Measurements from ENCODE around the gene SPTBN2.

SPTBN2 gene

DNA sequence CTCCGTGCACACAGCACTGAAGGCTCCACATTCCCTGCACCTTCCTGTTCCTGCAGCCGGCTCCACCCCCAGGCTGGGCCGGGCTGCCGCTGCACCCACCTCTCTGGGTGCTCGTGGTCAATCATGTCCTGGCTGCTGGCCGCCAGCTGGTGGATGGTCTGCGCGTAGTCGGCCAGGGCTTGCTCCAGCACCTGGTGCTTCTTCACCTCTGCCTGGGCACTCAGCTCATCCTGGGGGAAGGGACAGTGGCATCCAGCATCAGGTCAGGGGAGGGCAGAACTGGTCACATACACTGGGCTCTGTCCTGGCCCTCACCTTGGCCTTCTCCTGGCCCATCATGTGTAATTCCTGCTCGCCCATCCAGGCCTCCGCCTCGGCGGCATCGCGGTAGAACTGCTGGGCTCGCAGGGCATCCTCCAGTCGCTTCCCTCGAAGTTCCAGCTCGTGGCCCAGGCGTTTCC, 36.1 kb downstream of the SPTBN2 start:
- no peak overlapping the region for H3K4me3 ChIP-seq (ENCODE audit: insufficient read depth, low read length, poor library complexity, severe bottlenecking)
- H3K9me3 ChIP-seq (ENCODE audit: insufficient read depth, low read length) = no peaks in the 10 kb centered on the region
- no peak overlapping the region for H3K27ac ChIP-seq (ENCODE audit: low read depth, low read length)
- H3K79me2 ChIP-seq (ENCODE audit: insufficient read depth, low read length) = no peaks in the 10 kb centered on the region
- H3K9ac ChIP-seq (ENCODE audit: low read length) = no peak overlapping the region
- no peaks in the 10 kb centered on the region for H4K20me1 ChIP-seq (ENCODE audit: low read depth, low read length)
- no peaks in the 10 kb centered on the region for H3K27me3 ChIP-seq (ENCODE audit: low read length)
- TF ChIP-seq EZH2phosphoT487 (conservative IDR thresholded peaks at IDR 0.05; ENCODE audit: low read length) = no peak
- TF ChIP-seq, protein P1, sequence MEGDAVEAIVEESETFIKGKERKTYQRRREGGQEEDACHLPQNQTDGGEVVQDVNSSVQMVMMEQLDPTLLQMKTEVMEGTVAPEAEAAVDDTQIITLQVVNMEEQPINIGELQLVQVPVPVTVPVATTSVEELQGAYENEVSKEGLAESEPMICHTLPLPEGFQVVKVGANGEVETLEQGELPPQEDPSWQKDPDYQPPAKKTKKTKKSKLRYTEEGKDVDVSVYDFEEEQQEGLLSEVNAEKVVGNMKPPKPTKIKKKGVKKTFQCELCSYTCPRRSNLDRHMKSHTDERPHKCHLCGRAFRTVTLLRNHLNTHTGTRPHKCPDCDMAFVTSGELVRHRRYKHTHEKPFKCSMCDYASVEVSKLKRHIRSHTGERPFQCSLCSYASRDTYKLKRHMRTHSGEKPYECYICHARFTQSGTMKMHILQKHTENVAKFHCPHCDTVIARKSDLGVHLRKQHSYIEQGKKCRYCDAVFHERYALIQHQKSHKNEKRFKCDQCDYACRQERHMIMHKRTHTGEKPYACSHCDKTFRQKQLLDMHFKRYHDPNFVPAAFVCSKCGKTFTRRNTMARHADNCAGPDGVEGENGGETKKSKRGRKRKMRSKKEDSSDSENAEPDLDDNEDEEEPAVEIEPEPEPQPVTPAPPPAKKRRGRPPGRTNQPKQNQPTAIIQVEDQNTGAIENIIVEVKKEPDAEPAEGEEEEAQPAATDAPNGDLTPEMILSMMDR (IDR thresholded peaks at IDR 0.05; ENCODE audit: insufficient read depth, low read length, poor library complexity, severe bottlenecking) = no peak
- H3K36me3 ChIP-seq (ENCODE audit: low read length) = no peaks in the 10 kb centered on the region
- no peak overlapping the region for H2AFZ ChIP-seq (ENCODE audit: low read depth, low read length, severe bottlenecking)
- H3K9me2 ChIP-seq (replicated peaks; ENCODE audit: insufficient read depth, low read length) = no peaks in the 10 kb centered on the region
- no peaks in the 10 kb centered on the region for H3F3A ChIP-seq (ENCODE audit: insufficient read depth)
- H3K4me2 ChIP-seq (ENCODE audit: low read depth, low read length, poor library complexity, severe bottlenecking) = no peak overlapping the region

DNA sequence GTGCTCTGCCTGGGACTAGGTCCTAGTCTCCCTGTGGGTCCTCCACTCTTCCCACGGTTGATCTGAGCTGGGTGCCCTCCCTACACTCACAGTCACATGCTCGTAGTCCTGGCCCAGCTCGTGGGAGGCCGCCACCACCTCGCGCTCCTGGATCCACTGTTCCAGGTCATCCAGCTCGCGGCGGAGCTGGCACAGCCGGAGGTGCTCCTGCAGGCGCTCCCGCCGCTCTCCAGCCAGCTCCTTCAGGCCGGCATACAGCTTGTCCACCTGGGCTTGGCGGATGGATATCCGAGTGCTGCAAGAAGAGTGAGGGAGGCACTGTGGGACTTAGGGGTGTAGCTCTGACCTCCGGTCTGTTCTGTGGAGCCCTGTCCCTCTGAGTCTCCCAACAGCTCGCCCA, 36.6 kb downstream of the SPTBN2 start:
- Histone ChIP-seq H3K27me3 (ENCODE audit: low read length) (no peaks in the 10 kb centered on the region), H3K4me3 (ENCODE audit: insufficient read depth, low read length, poor library complexity, severe bottlenecking) (no peak overlapping the region), H3K9me2 (replicated peaks; ENCODE audit: insufficient read depth, low read length) (no peaks in the 10 kb centered on the region), H3K79me2 (ENCODE audit: insufficient read depth, low read length) (no peaks in the 10 kb centered on the region), H2AFZ (ENCODE audit: low read depth, low read length, severe bottlenecking) (no peak overlapping the region), H3K9ac (ENCODE audit: low read length) (no peak overlapping the region), H4K20me1 (ENCODE audit: low read depth, low read length) (no peaks in the 10 kb centered on the region), H3K27ac (ENCODE audit: low read depth, low read length) (no peak overlapping the region), H3K9me3 (ENCODE audit: insufficient read depth, low read length) (no peaks in the 10 kb centered on the region), H3K36me3 (ENCODE audit: low read length) (no peaks in the 10 kb centered on the region), H3K4me2 (ENCODE audit: low read depth, low read length, poor library complexity, severe bottlenecking) (no peak overlapping the region), H3F3A (ENCODE audit: insufficient read depth) (no peaks in the 10 kb centered on the region)
- TF ChIP-seq, protein P1 (IDR thresholded peaks at IDR 0.05; ENCODE audit: insufficient read depth, low read length, poor library complexity, severe bottlenecking) = no peak
- no peak for TF ChIP-seq EZH2phosphoT487 (conservative IDR thresholded peaks at IDR 0.05; ENCODE audit: low read length)

DNA sequence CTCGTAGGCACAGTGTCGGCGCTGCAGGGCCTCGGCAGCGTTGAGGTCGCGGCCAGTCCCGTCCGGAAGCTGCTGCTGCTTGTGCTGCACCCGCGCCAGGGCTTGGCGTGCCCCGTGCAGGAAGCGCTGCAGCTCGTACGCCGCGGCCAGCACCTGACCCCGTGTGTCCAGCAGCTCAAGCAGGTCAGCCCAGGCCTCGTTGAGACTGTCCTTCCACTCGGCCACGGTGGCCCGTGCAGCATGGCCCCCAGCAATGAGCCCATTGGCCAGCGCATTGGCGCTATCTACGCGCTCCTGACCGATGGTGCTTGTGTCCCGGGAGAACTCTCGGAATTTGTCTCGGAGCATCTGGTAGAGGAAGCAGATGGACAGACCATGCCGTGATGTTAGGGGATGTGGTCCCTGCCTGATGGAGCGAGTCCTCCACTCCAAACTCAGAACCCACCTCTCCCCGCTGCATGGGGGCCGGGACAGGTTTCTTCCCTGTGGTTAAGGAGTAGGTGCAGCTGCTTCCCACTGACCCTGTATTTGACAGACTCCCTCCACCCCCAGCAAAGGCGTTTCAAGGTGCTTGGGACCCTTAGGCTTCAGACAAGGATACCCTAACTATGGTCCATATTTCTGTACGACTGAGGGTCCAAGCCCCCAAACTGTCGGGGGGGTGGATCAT, 37.6 kb downstream of the SPTBN2 start:
- Histone ChIP-seq H3K9me2 (replicated peaks; ENCODE audit: insufficient read depth, low read length) (no peaks in the 10 kb centered on the region), H3K36me3 (ENCODE audit: low read length) (no peaks in the 10 kb centered on the region), H3K9ac (ENCODE audit: low read length) (no peak overlapping the region), H3K27me3 (ENCODE audit: low read length) (no peaks in the 10 kb centered on the region), H4K20me1 (ENCODE audit: low read depth, low read length) (no peaks in the 10 kb centered on the region), H3K79me2 (ENCODE audit: insufficient read depth, low read length) (no peaks in the 10 kb centered on the region), H3K4me3 (ENCODE audit: insufficient read depth, low read length, poor library complexity, severe bottlenecking) (no peak overlapping the region), H3K9me3 (ENCODE audit: insufficient read depth, low read length) (no peaks in the 10 kb centered on the region), H3F3A (ENCODE audit: insufficient read depth) (no peaks in the 10 kb centered on the region), H3K27ac (ENCODE audit: low read depth, low read length) (no peak overlapping the region), H3K4me2 (ENCODE audit: low read depth, low read length, poor library complexity, severe bottlenecking) (no peak overlapping the region), H2AFZ (ENCODE audit: low read depth, low read length, severe bottlenecking) (no peak overlapping the region)
- no peak for TF ChIP-seq EZH2phosphoT487 (conservative IDR thresholded peaks at IDR 0.05; ENCODE audit: low read length)
- TF ChIP-seq, protein P1 (IDR thresholded peaks at IDR 0.05; ENCODE audit: insufficient read depth, low read length, poor library complexity, severe bottlenecking) = no peak

All from SU-DHL-6 (cell line).